NK-92 treated with Interleukin-12 subunit alpha and Interleukin-12 subunit beta, amount 100 ng/mL, for 24 hours (cell line): ENCODE results near the gene APEX2.
"Not testable (repeated sequence)": the region's sequence is repeated elsewhere in the genome, so short reads cannot be mapped to it uniquely, and the experiment has no call there.

Source experiments
- DNase-seq: peaks from one replicate; lab custom pipeline; 2025; lab: John Stamatoyannopoulos, UW

The APEX2 gene

DNA sequence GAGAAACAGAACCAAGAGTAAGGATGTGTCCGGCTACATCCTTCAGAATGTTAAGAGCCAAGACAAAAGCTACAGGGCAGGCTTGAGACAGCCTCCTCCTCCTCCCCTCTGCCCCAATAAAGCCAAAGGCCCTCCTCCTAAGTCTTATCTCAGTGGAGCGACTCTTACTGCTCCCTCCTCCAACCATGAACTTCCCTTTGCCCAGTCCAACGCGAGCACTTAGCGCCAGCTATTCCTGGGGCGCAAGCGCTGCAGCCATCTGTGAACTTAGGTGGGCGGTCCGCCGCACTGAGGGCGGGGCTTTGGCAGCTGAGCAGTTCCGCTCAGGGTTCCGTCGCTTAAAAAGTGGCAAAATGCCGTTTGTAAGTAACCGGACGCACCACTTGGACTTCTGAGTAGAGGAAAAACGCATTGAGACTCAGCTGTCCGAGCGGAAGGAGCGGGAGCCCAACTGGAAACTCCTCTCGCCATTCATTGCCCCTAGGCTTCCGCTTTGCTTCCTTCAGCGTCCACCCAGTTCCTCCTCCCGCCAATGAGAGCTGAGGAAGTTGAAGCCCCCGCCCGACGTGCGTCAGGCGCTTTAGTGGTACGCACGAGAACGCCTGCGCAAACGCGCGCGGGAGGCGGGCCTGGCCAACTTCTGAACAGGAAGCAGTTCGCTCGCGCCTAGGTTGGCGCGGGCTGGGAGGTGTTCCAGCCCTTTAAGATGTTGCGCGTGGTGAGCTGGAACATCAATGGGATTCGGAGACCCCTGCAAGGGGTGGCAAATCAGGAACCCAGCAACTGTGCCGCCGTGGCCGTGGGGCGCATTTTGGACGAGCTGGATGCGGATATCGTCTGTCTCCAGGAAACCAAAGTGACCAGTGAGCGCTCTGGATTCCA lies at the start of gene APEX2:
TSS of gene APEX2 (plus strand) at position 647 of the 882 bp plus-strand sequence. CDS start at position 707, 60 bp downstream.
- DNase-seq: peak; percentile 79

GRCh38 chrX:54950730-54951375 lies 49.3 kb upstream of the APEX2 start:
- DNase-seq: no peak

- DNase-seq: no peak
These were observed 38.4 kb upstream of the APEX2 start for GRCh38 chrX:54961750-54962149.

GRCh38 chrX:54964766-54965497 lies 35.2 kb upstream of the APEX2 start:
- DNase-seq: no peak

GRCh38 chrX:54977387-54977786 lies 22.8 kb upstream of the APEX2 start:
- DNase-seq: no peak

GRCh38 chrX:54978448-54978847 lies 21.7 kb upstream of the APEX2 start:
- DNase-seq: no peak

- no peak for DNase-seq
These were observed 20.7 kb upstream of the APEX2 start for GRCh38 chrX:54979432-54979831.

DNA sequence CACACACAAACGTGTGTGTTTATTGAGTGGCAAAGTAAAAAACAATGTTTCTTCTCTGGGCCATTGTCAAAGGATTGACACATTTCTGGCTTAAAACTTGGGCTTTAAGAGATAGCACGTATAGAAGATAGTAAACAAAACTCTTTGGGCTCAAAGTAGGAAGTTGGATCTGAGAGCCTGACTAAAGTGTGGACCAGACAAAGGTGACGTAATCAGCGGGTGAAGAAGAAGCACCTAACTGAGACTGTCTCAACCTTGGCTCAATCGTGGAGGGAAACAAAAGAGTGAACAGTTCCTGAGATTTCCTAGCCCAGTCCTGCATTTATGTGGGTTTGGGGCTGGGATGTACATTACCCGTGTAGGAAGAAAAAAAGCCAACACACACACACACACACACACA lies 19.8 kb upstream of the APEX2 start:
- no peak for DNase-seq

DNA sequence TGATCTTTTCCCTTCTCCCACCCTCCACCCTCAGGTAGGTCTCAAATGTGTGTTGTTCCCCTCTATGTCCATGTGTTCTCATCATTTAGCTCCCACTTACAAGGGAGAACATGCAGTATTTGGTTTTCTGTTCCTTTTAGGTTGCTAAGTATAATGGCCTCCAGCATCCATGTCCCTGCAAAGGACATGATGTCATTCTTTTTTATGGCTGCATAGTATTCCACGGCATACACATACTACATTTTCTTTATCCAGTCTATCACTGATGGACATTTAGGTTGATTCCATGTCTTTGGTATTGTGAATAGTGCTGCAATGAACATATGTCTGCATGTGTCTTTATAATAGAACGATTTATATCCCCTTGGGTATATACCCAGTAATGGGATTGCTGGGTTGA lies 16.9 kb upstream of the APEX2 start:
- DNase-seq: not testable (repeated sequence)

DNA sequence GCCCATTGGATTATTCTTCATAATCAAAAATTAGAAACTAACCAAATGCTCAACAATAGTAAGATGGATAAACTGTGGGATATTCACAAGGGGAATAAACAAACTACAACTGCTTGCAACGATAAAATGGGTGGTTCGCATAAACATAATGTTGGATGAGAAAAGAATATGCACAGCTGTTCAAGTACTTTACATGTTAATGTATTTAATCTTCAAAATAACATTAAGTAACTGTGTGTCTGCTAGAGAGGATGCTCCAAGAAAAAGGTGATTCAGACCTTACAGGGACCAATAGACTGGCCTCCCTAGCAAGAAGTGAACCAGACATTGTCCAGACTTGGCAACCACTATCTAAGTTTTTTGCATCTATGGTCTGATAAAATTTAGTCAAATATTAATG lies 8.5 kb upstream of the APEX2 start:
- DNase-seq: no peak

GRCh38 chrX:54992911-54993622 lies 7.1 kb upstream of the APEX2 start:
- no peak for DNase-seq

- no peak for DNase-seq
These were observed 6.1 kb upstream of the APEX2 start, which contains the start of gene PFKFB1 for GRCh38 chrX:54994099-54994498. TSS of gene PFKFB1 (minus strand) at chrX:54994188. CDS start at chrX:54994007, 181 bp downstream.

GRCh38 chrX:54994668-54995351 lies 5.4 kb upstream of the APEX2 start:
- DNase-seq: no peak

- DNase-seq: no peak
These were observed 4.5 kb upstream of the APEX2 start for GRCh38 chrX:54995621-54996020.

DNA sequence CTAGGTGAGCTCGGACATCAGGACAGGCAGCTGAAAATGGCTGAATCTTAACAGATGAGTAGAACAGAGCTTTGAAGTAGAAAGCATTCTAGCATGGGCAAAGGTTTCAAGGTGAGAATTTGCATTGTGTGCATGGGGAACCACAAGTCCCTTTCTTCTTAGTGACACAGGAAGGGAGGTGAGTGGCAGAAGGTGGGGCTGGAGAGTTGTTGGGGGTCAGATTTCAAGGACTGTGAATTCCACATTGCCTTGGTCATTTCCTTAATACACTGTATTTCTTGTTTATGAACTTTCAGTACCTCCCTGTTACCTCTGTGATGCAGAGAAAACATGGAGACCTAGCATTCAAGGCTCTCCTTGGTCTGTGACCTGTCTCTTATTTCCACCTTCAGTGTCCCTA lies 4.1 kb downstream of the APEX2 start:
- no peak for DNase-seq

DNA sequence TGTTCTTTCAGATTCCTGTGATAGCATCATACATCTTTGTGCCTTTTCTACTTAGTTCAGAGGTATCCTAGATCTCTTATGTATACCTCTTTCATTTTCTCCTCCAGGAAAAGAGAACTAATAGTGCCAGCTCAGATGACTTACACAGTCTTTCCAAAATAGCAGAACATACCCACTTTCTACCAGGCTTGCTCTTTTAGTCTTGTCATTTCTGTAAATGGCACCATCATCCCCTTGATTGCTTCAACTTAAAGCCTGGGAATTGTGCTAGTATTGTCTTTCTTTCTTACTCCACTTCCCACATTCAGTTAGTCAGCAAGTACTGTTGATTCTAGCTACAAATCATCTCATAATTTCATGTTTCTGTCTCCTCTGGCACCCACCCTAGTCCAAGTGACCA lies 5.1 kb downstream of the APEX2 start:
- no peak for DNase-seq

DNA sequence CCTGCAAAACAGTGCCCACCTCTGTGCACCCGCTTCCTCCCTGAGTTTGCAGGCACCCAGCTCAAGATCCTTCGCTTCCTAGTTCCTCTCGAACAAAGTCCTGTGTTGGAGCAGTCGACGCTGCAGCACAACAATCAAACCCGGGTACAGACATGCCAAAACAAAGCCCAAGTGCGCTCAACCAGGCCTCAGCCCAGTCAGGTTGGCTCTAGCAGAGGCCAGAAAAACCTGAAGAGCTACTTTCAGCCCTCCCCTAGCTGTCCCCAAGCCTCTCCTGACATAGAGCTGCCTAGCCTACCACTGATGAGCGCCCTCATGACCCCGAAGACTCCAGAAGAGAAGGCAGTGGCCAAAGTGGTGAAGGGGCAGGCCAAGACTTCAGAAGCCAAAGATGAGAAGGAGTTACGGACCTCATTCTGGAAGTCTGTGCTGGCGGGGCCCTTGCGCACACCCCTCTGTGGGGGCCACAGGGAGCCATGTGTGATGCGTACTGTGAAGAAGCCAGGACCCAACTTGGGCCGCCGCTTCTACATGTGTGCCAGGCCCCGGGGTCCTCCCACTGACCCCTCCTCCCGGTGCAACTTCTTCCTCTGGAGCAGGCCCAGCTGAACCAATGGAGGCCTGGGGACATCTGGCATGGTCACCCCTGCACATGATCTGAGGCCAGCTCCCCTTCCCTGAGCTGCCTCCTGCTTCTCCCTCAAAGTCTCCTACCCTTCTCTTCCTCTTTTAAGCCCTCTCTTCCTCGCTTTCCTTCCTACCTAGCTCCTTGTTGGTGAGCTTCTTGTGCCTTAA lies 6.9 kb downstream of the APEX2 start:
- no peak for DNase-seq

GRCh38 chrX:55007656-55008055 lies 7.5 kb downstream of the APEX2 start:
- DNase-seq: no peak

DNA sequence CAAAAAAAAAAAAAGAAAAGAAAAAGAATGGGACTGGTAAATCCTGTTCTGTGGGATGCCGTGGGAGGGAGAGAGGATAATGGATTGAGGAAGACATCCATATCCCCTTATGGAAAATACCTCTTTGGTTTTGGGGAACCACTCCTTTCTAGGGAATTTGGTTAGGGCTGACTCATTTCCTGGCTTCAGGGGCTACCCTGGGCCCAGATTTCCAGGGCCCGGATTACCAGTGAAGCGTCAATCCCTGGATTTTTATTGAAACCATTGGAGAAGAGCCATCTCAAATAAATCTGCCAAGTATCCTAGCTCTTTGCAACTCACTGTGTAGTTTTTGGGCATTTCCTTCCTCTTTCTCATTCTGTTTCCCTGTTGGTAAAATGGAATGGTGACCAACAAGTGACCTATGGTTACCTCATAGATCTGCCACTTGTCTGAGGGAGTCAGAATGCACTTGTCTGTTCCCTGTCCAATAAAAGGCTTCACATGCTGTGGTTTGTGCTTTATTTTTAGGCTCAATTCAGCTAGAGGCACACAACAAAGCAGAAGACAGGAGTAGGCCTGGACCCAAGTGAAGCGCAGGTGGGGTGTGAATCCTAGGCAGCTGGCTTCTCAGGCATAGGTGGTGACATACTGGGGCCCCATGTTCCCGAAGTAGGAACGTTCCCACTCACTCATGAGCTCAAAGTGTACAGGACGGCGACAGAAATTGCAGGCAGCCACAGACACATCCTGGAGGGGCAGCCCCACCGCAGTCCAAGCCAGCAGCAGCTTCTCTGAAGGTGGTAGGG lies 8.6 kb downstream of the APEX2 start:
- DNase-seq: no peak

DNA sequence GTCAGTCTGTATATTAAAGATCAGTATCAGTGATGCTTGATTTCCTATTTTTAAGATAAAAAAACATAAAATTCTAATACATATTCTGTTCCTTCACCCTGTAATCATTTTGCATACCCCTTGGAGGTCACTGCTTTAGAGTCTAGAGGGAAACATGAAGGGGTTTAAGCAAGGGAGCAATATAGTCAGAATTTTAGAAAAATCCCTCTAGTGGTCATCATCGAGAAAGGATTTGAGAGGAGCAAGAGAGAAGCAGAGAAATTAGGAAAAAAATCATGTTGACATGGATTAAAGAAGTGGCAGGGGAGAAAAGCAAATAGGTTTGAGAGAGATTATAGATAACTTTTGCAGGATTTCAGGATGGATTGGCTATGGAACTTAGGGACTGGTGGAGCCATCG lies 11.1 kb downstream of the APEX2 start:
- DNase-seq: no peak
